HFFc6 (cell line): Measurements from ENCODE around the gene VWDE. TPM values are rescaled to one million over a fixed set of nuclear protein-coding genes. Genes with fewer than 3 reads are reported as not detected.
"Not testable (repeated sequence)": the region's sequence is repeated elsewhere in the genome, so short reads cannot be mapped to it uniquely, and the experiment has no call there.

ENCODE experiments used
- DNase-seq: peaks from one replicate; pipeline ENCODE4 v3.0.0-alpha.2; 2018
- H3K27ac Mint-ChIP-seq: 2 replicates; pipeline ENCODE4 v1.8.0; 2020; ENCODE audit warnings: mild to moderate bottlenecking, mixed read lengths
- H3K27me3 Mint-ChIP-seq: 2 replicates; pipeline ENCODE4 v1.8.0; 2021; ENCODE audit warnings: mild to moderate bottlenecking, moderate library complexity, mixed read lengths; ENCODE audit not compliant: insufficient read depth
- H3K36me3 Mint-ChIP-seq: 2 replicates; pipeline ENCODE4 v1.8.0; 2021; ENCODE audit warnings: low read depth, mixed read lengths
- H3K4me1 Mint-ChIP-seq: 2 replicates; pipeline ENCODE4 v1.8.0; 2020; ENCODE audit warnings: low read depth, mixed read lengths
- H3K4me3 Mint-ChIP-seq: 2 replicates; pipeline ENCODE4 v1.8.0; 2020; ENCODE audit warnings: mild to moderate bottlenecking, moderate library complexity, mixed read lengths
- H3K9me3 Mint-ChIP-seq: 2 replicates; pipeline ENCODE4 v1.8.0; 2020; ENCODE audit warnings: mild to moderate bottlenecking, mixed read lengths
- CTCF ChIP-seq: fragments of 200-600 bp; sonication (generic); IDR thresholded peaks from 2 replicates; pipeline ENCODE4 v1.5.0; 2021; ENCODE audit warnings: antibody characterized with exemption, mild to moderate bottlenecking
- total RNA-seq, 6 experiments: library from RNA; stranded (reverse); fragmentation: NEBNext Ultra II Directional; extraction: Animal tissue kit (Norgen Biotek cat#: 25700); gene quantifications; 2 replicates in 1 of 6; 3 replicates in 5 of 6; pipeline ENCODE4 v1.2.3, GENCODE V29; 2021

VWDE gene
- total RNA-seq, 6 experiments from 2014 or later: not detected

- Mint-ChIP-seq H3K9me3 (peaks cover 30% of the 10 kb centered on the region), H3K4me3 (no peak overlapping the region), H3K36me3 (no peaks in the 10 kb centered on the region), H3K27me3 (no peaks in the 10 kb centered on the region), H3K4me1 (no peaks in the 10 kb centered on the region), H3K27ac (no peak overlapping the region)
- no peak for TF ChIP-seq CTCF
- DNase-seq: no peak
These were observed 6.0 kb downstream of the VWDE start for GRCh38 chr7:12397671-12398070.

- H3K27me3 Mint-ChIP-seq, H3K36me3 Mint-ChIP-seq, DNase-seq, H3K4me1 Mint-ChIP-seq, H3K27ac Mint-ChIP-seq, H3K4me3 Mint-ChIP-seq: not testable (repeated sequence)
- H3K9me3 Mint-ChIP-seq: peaks cover 31% of the 10 kb centered on the region
These were observed 7.0 kb downstream of the VWDE start for GRCh38 chr7:12396670-12397069.

GRCh38 chr7:12391922-12392615, 11.6 kb downstream of the VWDE start:
- H3K27me3 Mint-ChIP-seq: no peaks in the 10 kb centered on the region
- no peak for DNase-seq
- TF ChIP-seq CTCF: no peak
- H3K27ac Mint-ChIP-seq: no peak overlapping the region
- no peak overlapping the region for H3K4me3 Mint-ChIP-seq
- H3K4me1 Mint-ChIP-seq: no peaks in the 10 kb centered on the region
- H3K9me3 Mint-ChIP-seq: peaks cover 11% of the 10 kb centered on the region; the same call in 1 of the 2 replicates
- H3K36me3 Mint-ChIP-seq: no peaks in the 10 kb centered on the region

- DNase-seq: peak; percentile 17
- Mint-ChIP-seq H3K27me3 (no peaks in the 10 kb centered on the region), H3K4me1 (no peaks in the 10 kb centered on the region), H3K27ac (no peak overlapping the region), H3K4me3 (no peak overlapping the region), H3K9me3 (peaks cover 14% of the 10 kb centered on the region; the same call in 1 of the 2 replicates), H3K36me3 (no peaks in the 10 kb centered on the region)
- TF ChIP-seq CTCF: peak; percentile 73
These were observed 14.5 kb downstream of the VWDE start for GRCh38 chr7:12389089-12389700.

GRCh38 chr7:12386313-12386740, 17.3 kb downstream of the VWDE start:
- no peak for TF ChIP-seq CTCF
- Mint-ChIP-seq H3K4me3 (no peak overlapping the region), H3K4me1 (no peaks in the 10 kb centered on the region), H3K36me3 (no peaks in the 10 kb centered on the region), H3K9me3 (peaks cover 3% of the 10 kb centered on the region), H3K27me3 (no peaks in the 10 kb centered on the region), H3K27ac (no peak overlapping the region)
- no peak for DNase-seq

GRCh38 chr7:12385364-12385786, 18.3 kb downstream of the VWDE start:
- no peaks in the 10 kb centered on the region for H3K27me3 Mint-ChIP-seq
- H3K9me3 Mint-ChIP-seq: peaks cover 9% of the 10 kb centered on the region
- no peak overlapping the region for H3K27ac Mint-ChIP-seq
- no peak for TF ChIP-seq CTCF
- H3K4me3 Mint-ChIP-seq: no peak overlapping the region
- no peak for DNase-seq
- no peaks in the 10 kb centered on the region for H3K4me1 Mint-ChIP-seq
- no peaks in the 10 kb centered on the region for H3K36me3 Mint-ChIP-seq
